ENCODE data around the gene LAMTOR5. TPM values are rescaled to one million over a fixed set of nuclear protein-coding genes. Genes with fewer than 3 reads are reported as not detected.

LAMTOR5 gene
- total and polyA plus RNA-seq, 8 donors, result 29.0 to 159 (median 46.4) TPM

DNA sequence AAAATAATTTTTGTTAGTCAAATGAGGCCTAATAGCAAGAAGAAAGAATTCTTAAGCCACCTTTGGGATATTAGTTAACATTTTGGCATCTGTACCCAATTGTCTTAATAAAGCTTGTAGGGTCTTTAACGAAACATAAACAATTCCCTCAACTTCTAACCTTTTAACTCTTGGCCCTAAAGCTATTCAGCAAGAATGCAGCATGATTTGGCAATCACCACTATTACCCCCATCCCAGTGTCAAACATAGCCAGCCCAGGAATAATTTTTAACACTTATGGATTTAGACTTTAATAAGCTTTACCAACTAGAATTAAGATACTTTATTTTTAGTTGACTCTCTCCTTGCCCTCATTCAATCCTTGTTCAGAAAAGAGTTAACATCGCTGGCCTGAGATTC, 14.2 kb downstream of the LAMTOR5 start:
- TF ChIP-seq, protein P1, sequence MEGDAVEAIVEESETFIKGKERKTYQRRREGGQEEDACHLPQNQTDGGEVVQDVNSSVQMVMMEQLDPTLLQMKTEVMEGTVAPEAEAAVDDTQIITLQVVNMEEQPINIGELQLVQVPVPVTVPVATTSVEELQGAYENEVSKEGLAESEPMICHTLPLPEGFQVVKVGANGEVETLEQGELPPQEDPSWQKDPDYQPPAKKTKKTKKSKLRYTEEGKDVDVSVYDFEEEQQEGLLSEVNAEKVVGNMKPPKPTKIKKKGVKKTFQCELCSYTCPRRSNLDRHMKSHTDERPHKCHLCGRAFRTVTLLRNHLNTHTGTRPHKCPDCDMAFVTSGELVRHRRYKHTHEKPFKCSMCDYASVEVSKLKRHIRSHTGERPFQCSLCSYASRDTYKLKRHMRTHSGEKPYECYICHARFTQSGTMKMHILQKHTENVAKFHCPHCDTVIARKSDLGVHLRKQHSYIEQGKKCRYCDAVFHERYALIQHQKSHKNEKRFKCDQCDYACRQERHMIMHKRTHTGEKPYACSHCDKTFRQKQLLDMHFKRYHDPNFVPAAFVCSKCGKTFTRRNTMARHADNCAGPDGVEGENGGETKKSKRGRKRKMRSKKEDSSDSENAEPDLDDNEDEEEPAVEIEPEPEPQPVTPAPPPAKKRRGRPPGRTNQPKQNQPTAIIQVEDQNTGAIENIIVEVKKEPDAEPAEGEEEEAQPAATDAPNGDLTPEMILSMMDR (IDR thresholded peaks at IDR 0.05), result no peak
- FAIRE-seq (no peak), ATAC-seq (no peak), DNase-seq (no peak)
- peaks cover 0 to 3% (median 0%) of the 10 kb centered on the region in 3 donors for H3K4me1 ChIP-seq
- H3K4me3 ChIP-seq, result no peak overlapping the region
- H3K27ac ChIP-seq, result no peak overlapping the region
- H3K27me3 ChIP-seq, result no peaks in the 10 kb centered on the region
- no peaks in the 10 kb centered on the region for H3K9me3 ChIP-seq
- 88 to 90% methylated on average over 2 of the region's 2 CpGs for WGBS, 2 donors
- H3K36me3 ChIP-seq, result no peaks in the 10 kb centered on the region
- intact Hi-C loops (cut with DNase I), result no loop called here

DNA sequence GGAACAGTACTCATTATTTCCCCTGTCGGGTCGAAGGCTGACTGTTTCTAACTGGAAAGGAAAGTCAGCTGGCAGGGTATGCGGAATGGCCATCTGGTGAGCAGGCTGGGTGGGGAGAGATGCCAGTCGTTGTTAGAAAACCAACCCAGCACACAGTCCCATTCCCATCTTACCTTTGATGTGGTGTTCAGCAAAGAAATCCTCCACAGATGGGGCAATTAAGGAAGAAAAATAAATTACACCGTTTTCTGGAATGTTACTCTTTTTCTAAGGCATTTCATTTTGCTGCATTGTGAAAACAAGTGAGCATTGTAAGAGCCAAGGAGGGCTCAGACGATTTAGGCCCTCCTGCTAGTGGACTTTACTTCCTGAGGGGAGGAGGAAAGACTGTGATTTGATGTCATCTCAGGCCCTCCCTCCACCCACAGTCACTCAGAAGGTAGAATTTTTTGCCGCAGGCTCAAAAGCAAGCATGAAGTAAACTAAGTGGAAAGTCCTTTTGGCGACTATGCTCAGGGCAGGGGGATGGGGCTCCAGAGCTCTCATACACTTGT, 16.7 kb downstream of the LAMTOR5 start, which contains the start of gene SLC16A4:
Gene SLC16A4, minus strand, starts transcription at position 335 of the 554 bp plus-strand sequence. CDS start 1,703 bp downstream, outside the sequence.
- H3K9me3 ChIP-seq, result no peaks in the 10 kb centered on the region
- H3K4me3 ChIP-seq, result no peak within 1 kb of the TSS
- peaks cover 0 to 3% (median 0%) of the 10 kb centered on the region in 3 donors for H3K4me1 ChIP-seq
- no peaks in the 10 kb centered on the region for H3K36me3 ChIP-seq
- no peak within 1 kb of the TSS for H3K27ac ChIP-seq
- intact Hi-C loops (cut with DNase I), result no loop called here
- peak in 3 of 4 donors; percentile 44 to 58 (median 48) for ATAC-seq
- FAIRE-seq, result no peak
- no peak for DNase-seq
- TF ChIP-seq, protein P1 (IDR thresholded peaks at IDR 0.05), result no peak
- WGBS, 2 donors, result 48 to 52% methylated on average over 8 of the region's 8 CpGs
- H3K27me3 ChIP-seq, result no peaks in the 10 kb centered on the region

DNA sequence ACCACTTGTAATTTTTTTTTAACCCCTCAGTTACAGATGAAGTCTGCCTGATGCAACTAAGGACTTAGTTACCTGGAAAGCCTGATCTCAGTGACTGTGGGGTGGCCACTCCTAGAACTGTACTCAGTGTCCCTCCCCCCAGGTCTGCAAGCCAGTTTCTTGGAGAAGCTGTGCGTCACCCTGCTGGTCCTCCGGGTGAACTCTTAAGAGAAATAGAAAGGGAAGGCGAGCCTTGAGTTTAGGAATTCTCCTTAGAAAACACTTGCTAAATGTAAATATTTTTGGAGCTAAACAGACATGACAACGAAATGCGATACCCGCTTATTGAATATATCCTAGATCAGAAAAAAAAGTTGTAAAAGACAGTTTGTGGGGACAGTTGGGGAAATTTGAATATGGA, 17.4 kb downstream of the LAMTOR5 start:
- FAIRE-seq (no peak), ATAC-seq (peak in 3 of 4 donors; percentile 44 to 59 (median 56)), DNase-seq (no peak)
- Histone ChIP-seq H3K27ac (no peak overlapping the region), H3K27me3 (no peaks in the 10 kb centered on the region), H3K4me1 (peaks cover 0 to 3% (median 0%) of the 10 kb centered on the region in 3 donors), H3K9me3 (no peaks in the 10 kb centered on the region), H3K4me3 (no peak overlapping the region), H3K36me3 (no peaks in the 10 kb centered on the region)
- intact Hi-C loops (cut with DNase I), result no loop called here
- TF ChIP-seq, protein P1 (IDR thresholded peaks at IDR 0.05), result no peak
- WGBS, 2 donors, result 80% methylated on average over 6 of the region's 6 CpGs

DNA sequence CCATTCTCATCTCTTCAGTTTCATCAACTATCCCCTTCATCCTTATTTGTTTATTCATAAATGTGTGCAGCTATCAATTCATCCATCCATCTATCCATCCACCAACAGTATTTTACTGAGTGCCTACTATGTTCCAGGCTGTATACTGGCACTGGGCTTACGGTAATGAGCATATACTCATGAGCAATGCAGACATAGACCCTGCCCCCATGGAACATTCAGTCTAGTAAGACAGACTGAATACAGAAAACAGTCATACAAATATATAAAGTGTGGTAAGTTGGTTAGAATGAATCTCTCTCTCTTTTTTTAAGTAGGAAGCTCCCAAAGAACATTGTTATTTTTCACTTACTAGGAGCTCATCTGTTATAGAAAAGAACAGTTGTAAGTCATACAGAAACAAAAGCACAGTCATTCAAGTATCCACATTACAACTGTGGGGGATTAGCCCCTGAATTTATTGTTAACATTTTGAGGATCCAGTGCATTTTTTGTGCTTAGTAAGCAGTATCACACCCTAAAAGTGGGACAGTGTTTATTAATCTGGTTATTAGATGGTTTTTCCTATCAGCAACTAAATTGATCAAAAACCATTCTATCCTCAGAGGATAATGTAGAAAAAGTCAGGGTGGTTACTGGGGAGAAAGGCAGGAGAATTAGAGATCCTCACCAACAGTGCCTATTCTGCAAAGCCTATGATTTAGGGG, 20.3 kb downstream of the LAMTOR5 start:
- FAIRE-seq, result no peak
- no peaks in the 10 kb centered on the region for H3K27me3 ChIP-seq
- H3K4me1 ChIP-seq, result no peaks in the 10 kb centered on the region
- H3K36me3 ChIP-seq, result no peaks in the 10 kb centered on the region
- H3K4me3 ChIP-seq, result no peak overlapping the region
- TF ChIP-seq, protein P1 (IDR thresholded peaks at IDR 0.05), result no peak
- WGBS, 2 donors, result 97 to 100% methylated on average over 1 of the region's 1 CpG
- no peak overlapping the region for H3K27ac ChIP-seq
- no peak for DNase-seq
- intact Hi-C loops (cut with DNase I), result no loop called here
- H3K9me3 ChIP-seq, result no peaks in the 10 kb centered on the region
- no peak for ATAC-seq

DNA sequence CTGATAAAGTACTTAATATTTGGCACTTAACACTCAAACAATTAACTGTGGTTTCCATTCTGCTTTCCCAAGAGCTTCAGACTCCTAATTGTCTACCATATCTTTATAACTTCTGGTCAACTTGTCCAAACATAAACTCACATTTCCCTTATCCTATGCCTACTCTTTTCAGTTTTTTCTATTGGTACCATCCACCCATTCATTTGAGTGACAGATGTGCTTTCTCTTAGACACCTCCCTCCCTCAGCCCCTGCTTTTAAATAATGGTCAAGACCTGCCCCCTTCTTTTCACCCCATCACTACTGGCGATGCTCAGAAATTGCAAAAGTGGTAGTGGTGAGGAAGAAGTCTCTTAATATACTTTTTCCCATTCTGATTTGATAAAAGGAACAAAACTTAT, 22.1 kb downstream of the LAMTOR5 start:
- H3K27ac ChIP-seq, result no peak overlapping the region
- DNase-seq (no peak), ATAC-seq (no peak), FAIRE-seq (no peak)
- 82 to 100% methylated on average over 1 of the region's 1 CpG for WGBS, 2 donors
- no peaks in the 10 kb centered on the region for H3K9me3 ChIP-seq
- no peaks in the 10 kb centered on the region for H3K4me1 ChIP-seq
- intact Hi-C loops (cut with DNase I), result no loop called here
- no peak overlapping the region for H3K4me3 ChIP-seq
- H3K36me3 ChIP-seq, result no peaks in the 10 kb centered on the region
- no peaks in the 10 kb centered on the region for H3K27me3 ChIP-seq
- TF ChIP-seq, protein P1 (IDR thresholded peaks at IDR 0.05), result no peak

Data from pancreas (tissue), 10 donors.